ENCODE measurements around the gene RCVRN.
"Not testable (repeated sequence)": the region's sequence is repeated elsewhere in the genome, so short reads cannot be mapped to it uniquely, and the experiment has no call there.

The RCVRN gene

DNA sequence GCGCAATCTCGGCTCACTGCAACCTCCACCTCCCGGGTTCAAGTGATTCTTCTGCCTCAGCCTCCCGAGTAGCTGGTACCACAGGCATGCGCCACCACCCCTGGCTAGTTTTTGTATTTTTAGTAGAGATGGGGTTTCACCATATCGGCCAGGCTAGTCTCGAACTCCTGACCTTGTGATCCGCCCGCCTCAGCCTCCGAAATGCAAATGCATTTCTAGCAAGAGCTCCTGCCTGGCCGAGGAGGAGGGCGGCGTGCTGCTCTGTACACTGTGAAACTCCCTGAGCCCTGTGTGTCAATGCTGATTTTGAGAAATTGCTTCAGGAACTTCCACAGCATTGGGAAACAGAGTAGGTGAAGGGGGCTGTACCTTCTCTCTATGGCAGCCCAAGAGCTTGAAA lies 16.1 kb upstream of the RCVRN start:
- not testable (repeated sequence) for DNase-seq

DNA sequence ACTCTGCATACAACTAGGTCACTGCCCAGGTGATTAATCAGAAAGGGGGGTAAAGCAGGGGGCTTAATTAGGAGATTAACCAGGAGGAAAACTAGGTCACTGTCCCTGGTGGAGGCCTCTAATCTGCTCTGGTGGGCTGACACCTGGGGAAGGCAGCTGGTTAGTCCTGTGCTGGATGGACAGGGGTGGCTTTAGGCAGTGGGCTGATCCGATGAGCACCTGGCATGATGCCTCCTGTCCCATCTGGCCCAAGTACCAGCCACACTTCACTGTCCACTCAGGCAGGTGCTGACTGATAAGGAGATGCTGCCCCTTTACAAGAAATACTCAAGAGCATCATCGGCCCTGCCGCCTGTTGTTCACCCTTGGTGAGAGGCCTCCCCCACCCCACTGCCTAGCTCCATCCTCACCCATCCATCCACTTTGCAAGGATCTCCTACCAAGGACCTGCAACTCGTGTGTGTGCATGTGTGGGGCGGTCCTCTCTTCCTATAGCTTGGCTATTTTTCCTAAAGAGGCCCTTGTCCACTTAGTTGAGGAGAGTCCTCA lies 13.8 kb upstream of the RCVRN start:
- DNase-seq = no peak

DNA sequence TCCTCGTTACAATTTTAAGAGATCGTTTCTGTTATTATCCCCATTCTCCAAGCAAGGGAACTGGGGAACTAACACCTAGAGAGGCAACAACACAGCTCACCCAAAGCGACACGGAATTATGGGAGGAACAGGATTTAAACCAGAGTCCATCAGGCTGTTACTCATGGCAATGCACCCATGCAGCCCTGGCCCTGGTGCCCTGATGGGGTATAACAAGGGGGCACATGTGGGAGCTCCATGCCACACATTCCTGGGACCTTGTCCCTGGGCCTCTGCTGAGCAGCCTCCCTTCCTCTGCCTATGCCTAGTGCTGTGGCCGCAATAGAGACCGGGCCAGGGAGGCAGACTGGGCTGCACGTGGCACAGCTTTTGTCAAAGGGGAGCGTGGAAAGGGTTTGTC lies 13.3 kb upstream of the RCVRN start:
- DNase-seq = no peak

GRCh38 chr17:9917801-9918200 lies 12.7 kb upstream of the RCVRN start:
- DNase-seq = no peak

DNA sequence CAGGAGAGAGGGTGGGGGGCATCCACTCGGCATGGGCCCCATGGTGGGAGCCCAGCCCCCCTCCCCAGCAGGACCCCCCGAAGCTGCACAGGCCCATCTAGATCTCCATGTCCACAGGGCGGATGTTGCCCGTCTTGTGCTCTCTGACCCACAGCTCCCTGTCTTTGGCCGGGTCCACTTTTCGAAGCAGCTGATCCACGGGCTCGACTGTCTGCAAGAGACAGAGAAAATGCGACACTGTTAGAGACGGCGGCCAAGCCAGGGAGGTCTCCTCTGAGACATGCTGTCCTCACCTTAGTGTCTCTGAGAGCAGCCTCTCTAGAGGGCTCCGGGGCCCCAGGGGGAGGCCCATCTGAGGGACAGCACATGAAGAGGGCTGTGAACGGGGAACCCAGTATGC lies 12.1 kb upstream of the RCVRN start:
- DNase-seq = no peak

DNA sequence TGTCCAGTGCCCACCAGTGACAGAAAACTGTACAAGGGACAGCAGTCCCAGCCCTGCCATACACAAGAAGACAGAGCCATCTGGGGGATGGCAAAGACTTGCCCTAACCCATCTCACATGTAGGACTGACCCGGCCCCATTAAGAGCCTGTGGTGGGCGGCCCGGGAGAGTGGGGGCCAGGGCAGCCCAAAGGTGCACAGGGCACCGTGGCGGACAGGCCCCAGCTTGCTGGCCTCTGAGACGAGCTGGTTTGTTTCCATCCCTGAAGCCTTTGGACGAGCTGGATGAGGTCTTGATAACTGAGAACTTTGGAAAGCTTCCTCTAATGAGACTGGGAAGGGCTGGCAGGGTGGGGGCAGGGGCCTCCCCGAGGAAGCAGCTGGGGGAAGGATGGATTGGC lies 11.0 kb upstream of the RCVRN start:
- no peak for DNase-seq

GRCh38 chr17:9913476-9913875 lies 8.4 kb upstream of the RCVRN start:
- DNase-seq = no peak

DNA sequence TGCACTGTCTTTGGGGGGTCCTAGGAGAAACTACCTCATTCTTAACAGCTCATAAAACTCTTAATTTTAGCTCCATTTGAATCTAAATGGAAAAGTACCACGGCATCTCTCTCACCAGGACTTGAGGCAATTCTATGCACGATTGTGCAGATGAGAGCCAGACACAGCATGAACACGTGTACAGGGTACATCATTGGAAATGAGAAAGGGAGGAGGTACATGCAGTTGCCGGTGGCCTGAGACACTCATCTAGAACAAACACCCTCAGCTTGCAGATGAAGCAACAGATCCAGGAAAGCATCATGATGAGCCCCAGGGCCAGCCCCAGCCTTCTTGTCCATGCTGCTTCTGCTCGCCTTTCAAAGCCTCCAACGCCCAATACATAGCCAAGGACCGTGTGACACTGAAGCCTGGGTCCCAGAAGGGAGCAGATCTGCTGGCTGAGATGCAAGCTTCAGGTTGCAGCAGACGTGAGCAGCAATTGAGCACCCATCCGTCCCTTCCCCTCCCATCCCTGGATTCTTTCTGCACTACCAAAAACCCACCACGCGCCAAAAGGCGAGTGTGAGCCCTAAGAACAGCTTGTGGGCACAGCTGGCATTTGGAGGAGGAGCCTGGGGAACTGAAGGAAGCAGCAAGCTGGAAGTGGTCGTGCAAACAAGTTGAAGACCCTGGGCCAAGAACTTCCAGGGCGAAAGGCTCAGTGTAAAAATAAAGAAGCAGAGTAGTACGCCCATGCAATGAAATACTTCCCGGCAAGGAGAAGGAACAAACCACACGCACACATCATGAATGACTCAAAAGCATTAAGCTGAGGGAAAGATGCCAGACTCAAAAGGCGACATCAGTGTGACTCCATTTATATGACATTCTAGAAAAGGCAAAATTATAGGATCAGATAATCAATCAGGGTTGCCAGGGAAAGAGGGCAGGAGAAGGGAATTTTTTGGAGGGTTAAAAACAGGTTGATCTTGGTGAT lies 7.3 kb upstream of the RCVRN start:
- no peak for DNase-seq

GRCh38 chr17:9911089-9911488 lies 6.0 kb upstream of the RCVRN start:
- DNase-seq = no peak

- no peak for DNase-seq
Measured at GRCh38 chr17:9908649-9909042, 3.6 kb upstream of the RCVRN start.

GRCh38 chr17:9907883-9908648 lies 3.0 kb upstream of the RCVRN start:
- no peak for DNase-seq

DNA sequence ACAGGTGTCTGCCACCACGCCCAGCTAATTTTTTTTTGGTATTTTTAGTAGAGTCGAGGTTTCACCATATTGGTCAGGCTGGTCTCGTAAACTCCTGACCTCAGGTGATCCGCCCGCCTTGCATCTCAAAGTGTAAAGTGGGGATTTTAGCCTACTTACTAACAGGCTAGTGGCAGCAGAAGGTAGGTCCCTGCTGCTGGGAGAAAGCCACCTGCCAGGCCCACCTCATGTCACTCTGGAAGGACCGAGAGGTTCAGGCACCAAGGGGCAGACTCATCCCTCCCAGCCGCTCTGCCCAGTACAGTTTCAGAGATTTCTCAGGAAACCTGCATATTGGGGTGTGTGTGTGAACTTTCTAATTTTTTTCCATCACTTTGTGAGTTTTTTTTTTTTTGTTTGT lies 2.1 kb upstream of the RCVRN start:
- DNase-seq = no peak

DNA sequence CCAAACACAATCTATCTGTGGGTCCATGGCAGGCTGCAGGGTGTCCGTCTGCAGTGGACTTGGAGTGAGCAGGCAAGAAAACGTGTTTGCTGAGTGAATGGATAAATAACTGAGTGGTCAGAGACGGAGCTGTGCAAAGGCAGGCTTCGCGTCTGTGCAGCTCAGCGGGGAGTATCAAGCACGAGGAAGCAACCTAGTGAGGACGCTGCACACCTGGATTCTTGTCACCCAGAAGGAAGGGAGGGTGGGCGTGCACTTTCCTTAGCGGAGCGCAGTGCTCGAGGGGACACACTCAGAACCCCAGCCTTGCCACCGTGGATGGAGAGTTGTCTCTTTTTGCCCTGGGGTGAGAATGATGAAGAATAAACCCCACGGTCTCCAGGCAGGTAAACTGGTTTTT lies 1.5 kb upstream of the RCVRN start:
- no peak for DNase-seq

GRCh38 chr17:9905902-9906301 lies 831 bp upstream of the RCVRN start:
- no peak for DNase-seq

DNA sequence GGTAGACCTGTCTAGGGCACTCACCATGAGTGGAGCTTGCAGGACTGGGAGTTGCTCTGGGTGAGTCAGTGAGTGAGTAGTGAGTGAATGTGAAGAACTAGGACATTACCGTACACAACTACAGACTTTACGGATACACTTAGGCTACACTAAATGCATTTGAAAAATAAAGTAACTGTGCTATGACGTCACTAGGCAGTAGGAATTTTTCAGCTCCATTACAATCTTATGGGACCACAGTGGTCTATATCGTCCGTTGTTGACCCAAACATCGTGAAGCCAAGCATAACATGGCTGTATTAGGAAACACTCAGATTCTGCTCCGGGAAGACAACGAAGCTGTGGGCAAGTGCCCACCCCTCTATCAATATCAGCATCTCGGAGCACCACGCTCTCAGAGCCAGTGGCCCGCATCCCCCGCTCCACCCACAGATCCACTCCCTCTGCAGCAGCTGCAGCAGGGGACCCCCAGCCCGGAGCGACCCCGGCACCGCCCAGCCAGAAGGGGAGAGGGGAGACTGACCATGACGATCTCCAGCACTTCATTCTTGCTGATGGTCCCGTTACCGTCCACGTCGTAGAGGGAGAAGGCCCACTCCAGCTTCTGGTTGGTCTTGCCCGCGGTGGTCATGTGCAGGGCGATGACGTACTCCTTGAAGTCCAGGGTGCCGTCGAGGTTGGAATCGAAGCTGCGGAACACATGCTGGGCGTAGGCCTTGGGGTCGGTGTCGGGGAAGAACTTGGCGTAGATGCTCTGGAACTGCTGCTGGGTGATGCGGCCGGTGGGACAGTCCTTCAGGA lies 594 bp downstream of the RCVRN start:
- DNase-seq = no peak

DNA sequence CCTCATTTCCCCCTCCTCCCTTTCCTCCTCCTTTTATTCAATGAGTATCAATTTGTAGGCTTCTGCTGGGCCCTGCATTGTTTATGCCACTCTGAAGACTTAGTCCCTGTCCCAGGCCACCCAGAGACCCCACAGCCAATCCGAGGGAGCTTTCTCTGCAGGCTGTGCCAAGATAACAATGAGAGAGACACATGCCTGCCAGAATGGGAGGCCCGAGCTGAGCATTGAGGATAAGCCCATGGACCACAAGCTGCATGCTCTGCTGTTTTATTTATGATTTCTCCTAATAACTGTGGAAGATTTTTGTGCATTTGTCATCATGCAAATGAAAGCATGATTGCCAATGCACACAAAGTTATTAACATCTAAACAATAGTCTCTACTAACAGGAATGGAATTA lies 3.0 kb downstream of the RCVRN start:
- no peak for DNase-seq

DNA sequence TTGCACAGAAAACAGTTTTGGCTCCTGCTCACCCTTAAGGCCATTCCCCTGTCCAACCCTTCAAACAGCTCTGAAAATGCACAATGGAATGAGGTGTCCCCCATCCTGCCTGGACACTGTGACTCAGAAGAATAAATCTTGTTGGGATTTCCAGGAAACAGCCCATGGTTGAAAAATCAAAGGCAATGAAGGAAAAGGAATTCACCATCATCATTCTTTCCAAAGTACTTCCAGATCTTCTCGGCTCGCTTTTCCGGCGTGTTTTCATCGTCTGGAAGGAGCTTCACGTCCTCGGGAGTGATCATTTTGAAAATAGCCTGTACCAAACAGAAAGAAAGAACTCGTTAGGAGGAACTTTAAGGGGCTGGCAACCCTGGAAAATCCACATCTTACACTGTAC lies 4.3 kb downstream of the RCVRN start:
- DNase-seq = no peak

GRCh38 chr17:9900044-9900594 lies 5.0 kb downstream of the RCVRN start:
- no peak for DNase-seq

GRCh38 chr17:9899280-9900043 lies 5.6 kb downstream of the RCVRN start:
- DNase-seq = no peak

DNA sequence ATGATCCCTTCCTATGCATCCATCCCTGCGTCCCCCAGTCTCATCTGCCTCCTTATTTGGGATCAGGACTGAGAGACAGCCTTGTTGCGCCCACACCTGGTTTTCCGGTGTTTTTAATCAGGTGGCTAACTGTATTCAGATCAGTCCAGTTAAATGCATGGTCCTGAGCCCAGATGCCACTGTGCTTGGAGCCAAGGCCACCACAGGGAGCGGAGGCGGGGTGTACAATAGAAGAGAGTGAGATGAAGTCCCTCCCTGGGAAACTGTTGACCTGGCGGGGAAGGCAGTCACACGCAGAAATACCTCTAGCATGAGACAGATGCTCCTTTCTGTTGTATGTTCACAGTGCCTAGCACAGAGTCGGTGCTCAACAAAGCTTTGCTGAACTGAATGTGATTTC lies 6.3 kb downstream of the RCVRN start:
- DNase-seq = no peak

DNA sequence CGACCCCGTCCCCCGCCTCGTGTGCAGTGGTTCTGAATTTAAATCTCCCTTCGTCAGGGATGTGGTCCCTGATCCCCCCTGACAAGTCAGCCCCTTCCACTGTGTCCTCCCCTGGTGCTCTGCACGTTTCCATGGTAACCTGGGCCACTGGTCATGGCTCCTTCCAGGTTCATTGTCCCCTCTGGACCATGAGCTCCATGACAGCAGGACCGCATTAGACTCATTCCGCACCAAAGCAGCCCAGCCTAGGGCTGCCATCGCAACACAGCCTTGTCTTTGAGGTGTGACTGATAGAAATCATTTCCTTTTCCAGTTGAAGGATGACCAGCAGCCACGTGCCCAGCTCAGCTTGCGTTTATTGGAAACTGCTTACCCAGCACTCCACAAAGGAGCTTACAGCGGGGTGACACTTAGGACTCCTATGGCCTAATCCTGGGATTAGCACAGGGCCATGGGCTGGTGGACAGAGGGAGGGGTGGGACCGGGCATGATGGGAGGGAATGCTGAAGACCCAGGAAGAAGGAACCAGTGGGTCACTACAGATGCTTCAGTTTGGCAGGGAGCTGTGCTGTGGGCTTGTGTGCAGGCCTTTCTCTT lies 7.6 kb downstream of the RCVRN start:
- DNase-seq = no peak

DNA sequence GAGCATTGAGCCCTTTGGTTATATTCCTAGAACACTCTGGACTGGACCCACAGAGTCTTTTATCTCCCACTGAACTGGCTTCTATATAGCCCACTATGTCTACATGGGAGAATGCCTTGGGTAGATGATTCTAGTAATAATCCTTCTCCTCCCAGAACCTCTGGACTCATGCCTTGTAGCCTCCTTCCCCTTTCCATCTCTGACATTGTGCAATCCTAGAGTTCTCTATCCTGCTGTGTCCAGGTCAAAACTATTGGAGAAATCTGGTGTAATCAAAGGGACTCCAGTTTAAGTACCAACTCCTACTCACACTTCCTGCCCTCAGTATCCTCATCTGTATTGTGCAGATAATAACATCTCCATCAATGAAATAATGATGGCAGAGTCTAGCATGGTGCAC lies 9.1 kb downstream of the RCVRN start:
- DNase-seq = no peak

All from COR-L47 (cell line).